SK-N-SH treated with all-trans-retinoic acid at 6 μM for 48 hours (cell line): ENCODE results near the gene CHP1.
A peak's percentile ranks its signal among the peaks of the same experiment; 100 is the strongest.

ENCODE experiments used
- ATAC-seq: fragments of 200-7000 bp; cut with Tn5 transposase; 3 replicates; pipeline ENCODE4 v1.9.1; 2020; ENCODE audit warnings: mild to moderate bottlenecking, moderate library complexity
- ARNTL ChIP-seq: fragments of 450-650 bp; formaldehyde crosslinking; IDR thresholded peaks from 2 replicates; pipeline ENCODE4 v1.5.0; 2020; ENCODE audit warnings: low read depth, mild to moderate bottlenecking, moderate library complexity, borderline replicate concordance
- BACH2 ChIP-seq: fragments of 250-450 bp; sonication (Bioruptor Pico); IDR thresholded peaks from 2 replicates; pipeline ENCODE4 v1.9.0; 2021; ENCODE audit warnings: mild to moderate bottlenecking, borderline replicate concordance
- CSDC2 ChIP-seq: fragments of 250-450 bp; sonication (Bioruptor Pico); IDR thresholded peaks from 2 replicates; pipeline ENCODE4 v1.5.0; 2020; ENCODE audit warnings: mild to moderate bottlenecking, moderate library complexity
- ESRRG ChIP-seq: fragments of 250-450 bp; sonication (Bioruptor Pico); IDR thresholded peaks from 2 replicates; pipeline ENCODE4 v1.6.1; 2021; ENCODE audit warnings: mild to moderate bottlenecking
- GLIS3 ChIP-seq: fragments of 250-450 bp; sonication (Bioruptor Pico); IDR thresholded peaks from 2 replicates; pipeline ENCODE4 v1.5.0; 2020; ENCODE audit warnings: mild to moderate bottlenecking, moderate library complexity
- ISL1 ChIP-seq: fragments of 250-450 bp; sonication (Bioruptor Pico); IDR thresholded peaks from 2 replicates; pipeline ENCODE4 v2.1.2; 2022; ENCODE audit warnings: mild to moderate bottlenecking, moderate library complexity
- PPARA ChIP-seq: fragments of 250-450 bp; sonication (Bioruptor Pico); IDR thresholded peaks from 2 replicates; pipeline ENCODE4 v1.5.0; 2020; ENCODE audit warnings: mild to moderate bottlenecking, borderline replicate concordance
- SNAI2 ChIP-seq: fragments of 250-450 bp; sonication (Bioruptor Pico); IDR thresholded peaks from 2 replicates; pipeline ENCODE4 v1.5.0; 2020; ENCODE audit warnings: mild to moderate bottlenecking, moderate library complexity
- TCF4 ChIP-seq: fragments of 250-450 bp; sonication (Bioruptor Pico); IDR thresholded peaks from 2 replicates; pipeline ENCODE4 v1.8.0; 2021; ENCODE audit warnings: mild to moderate bottlenecking, moderate library complexity, borderline replicate concordance
- TOX ChIP-seq: fragments of 250-450 bp; sonication (Bioruptor Pico); IDR thresholded peaks from 2 replicates; pipeline ENCODE4 v1.8.0; 2021; ENCODE audit warnings: mild to moderate bottlenecking, moderate library complexity, borderline replicate concordance
- ZC3H10 ChIP-seq: fragments of 250-450 bp; sonication (Bioruptor Pico); IDR thresholded peaks from 2 replicates; pipeline ENCODE4 v1.5.1; 2021; ENCODE audit warnings: mild to moderate bottlenecking, moderate library complexity
- ZFP3 ChIP-seq: fragments of 250-450 bp; sonication (Bioruptor Pico); IDR thresholded peaks from 2 replicates; pipeline ENCODE4 v1.5.0; 2020; ENCODE audit warnings: mild to moderate bottlenecking, moderate library complexity
- ZFP30 ChIP-seq: fragments of 450-650 bp; formaldehyde crosslinking; IDR thresholded peaks from 2 replicates; pipeline ENCODE4 v1.5.0; 2022; ENCODE audit warnings: mild to moderate bottlenecking, moderate library complexity
- ZNF565 ChIP-seq: fragments of 450-650 bp; formaldehyde crosslinking; conservative IDR thresholded peaks from 2 replicates; pipeline ENCODE4 v1.5.0; 2020; ENCODE audit warnings: low read depth, mild to moderate bottlenecking, moderate library complexity
- ZNF8 ChIP-seq: fragments of 450-650 bp; formaldehyde crosslinking; IDR thresholded peaks from 2 replicates; pipeline ENCODE4 v1.5.0; 2020; ENCODE audit warnings: mild to moderate bottlenecking, moderate library complexity
- TF ChIP-seq, protein P1 (sequence below): fragments of 250-450 bp; sonication (Bioruptor Pico); IDR thresholded peaks from 2 replicates; pipeline ENCODE4 v1.5.0; 2020; ENCODE audit warnings: mild to moderate bottlenecking, moderate library complexity
- TF ChIP-seq, protein P2 (sequence below): fragments of 250-450 bp; sonication (Bioruptor Pico); IDR thresholded peaks from 2 replicates; pipeline ENCODE4 v1.8.0; 2021; ENCODE audit warnings: low read depth, mild to moderate bottlenecking, moderate library complexity, borderline replicate concordance
- TF ChIP-seq, protein P3 (sequence below): fragments of 250-450 bp; sonication (Bioruptor Pico); IDR thresholded peaks from 2 replicates; pipeline ENCODE4 v1.5.1; 2021; ENCODE audit warnings: mild to moderate bottlenecking, moderate library complexity
- TF ChIP-seq, protein P4 (sequence below): fragments of 250-450 bp; sonication (Bioruptor Pico); IDR thresholded peaks from 2 replicates; pipeline ENCODE4 v1.8.0; 2020; ENCODE audit warnings: mild to moderate bottlenecking, moderate library complexity, borderline replicate concordance
- TF ChIP-seq, protein P5 (sequence below): fragments of 250-450 bp; sonication (Bioruptor Pico); IDR thresholded peaks from 2 replicates; pipeline ENCODE4 v1.5.1; 2020; ENCODE audit warnings: low read depth, mild to moderate bottlenecking, moderate library complexity

CHP1 gene

DNA sequence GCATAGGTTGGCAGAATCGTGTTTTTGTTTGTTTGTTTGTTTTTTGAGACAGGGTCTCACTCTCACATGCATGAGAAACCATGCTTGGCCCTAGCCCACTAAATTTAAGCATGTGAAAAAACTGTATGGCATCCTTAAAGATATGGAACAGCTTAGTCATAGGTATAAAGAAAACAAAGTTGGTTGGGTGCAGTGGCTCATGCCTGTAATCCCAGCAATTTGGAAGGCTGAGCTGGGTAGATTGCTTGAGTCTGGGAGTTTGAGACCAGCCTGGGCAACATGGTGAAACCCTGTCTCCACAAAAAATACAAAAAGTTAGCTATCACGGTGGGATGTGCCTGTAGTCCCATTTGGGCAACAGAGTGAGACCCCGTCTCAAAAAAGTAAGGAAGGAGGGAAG is 25.8 kb upstream of the CHP1 start:
- no peak for TF ChIP-seq SNAI2 (CRISPR knock-in tag)
- no peak for TF ChIP-seq CSDC2 (CRISPR knock-in tag)
- no peak for TF ChIP-seq TOX (CRISPR knock-in tag)
- TF ChIP-seq ARNTL, result no peak
- no peak for TF ChIP-seq ZNF8 (CRISPR knock-in tag)
- TF ChIP-seq, protein P1, sequence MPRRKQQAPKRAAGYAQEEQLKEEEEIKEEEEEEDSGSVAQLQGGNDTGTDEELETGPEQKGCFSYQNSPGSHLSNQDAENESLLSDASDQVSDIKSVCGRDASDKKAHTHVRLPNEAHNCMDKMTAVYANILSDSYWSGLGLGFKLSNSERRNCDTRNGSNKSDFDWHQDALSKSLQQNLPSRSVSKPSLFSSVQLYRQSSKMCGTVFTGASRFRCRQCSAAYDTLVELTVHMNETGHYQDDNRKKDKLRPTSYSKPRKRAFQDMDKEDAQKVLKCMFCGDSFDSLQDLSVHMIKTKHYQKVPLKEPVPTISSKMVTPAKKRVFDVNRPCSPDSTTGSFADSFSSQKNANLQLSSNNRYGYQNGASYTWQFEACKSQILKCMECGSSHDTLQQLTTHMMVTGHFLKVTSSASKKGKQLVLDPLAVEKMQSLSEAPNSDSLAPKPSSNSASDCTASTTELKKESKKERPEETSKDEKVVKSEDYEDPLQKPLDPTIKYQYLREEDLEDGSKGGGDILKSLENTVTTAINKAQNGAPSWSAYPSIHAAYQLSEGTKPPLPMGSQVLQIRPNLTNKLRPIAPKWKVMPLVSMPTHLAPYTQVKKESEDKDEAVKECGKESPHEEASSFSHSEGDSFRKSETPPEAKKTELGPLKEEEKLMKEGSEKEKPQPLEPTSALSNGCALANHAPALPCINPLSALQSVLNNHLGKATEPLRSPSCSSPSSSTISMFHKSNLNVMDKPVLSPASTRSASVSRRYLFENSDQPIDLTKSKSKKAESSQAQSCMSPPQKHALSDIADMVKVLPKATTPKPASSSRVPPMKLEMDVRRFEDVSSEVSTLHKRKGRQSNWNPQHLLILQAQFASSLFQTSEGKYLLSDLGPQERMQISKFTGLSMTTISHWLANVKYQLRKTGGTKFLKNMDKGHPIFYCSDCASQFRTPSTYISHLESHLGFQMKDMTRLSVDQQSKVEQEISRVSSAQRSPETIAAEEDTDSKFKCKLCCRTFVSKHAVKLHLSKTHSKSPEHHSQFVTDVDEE, result no peak
- TF ChIP-seq ISL1, result no peak
- TF ChIP-seq PPARA, result no peak
- TF ChIP-seq ZFP30, result no peak
- TF ChIP-seq ZFP3 (CRISPR knock-in tag), result no peak
- TF ChIP-seq, protein P2, sequence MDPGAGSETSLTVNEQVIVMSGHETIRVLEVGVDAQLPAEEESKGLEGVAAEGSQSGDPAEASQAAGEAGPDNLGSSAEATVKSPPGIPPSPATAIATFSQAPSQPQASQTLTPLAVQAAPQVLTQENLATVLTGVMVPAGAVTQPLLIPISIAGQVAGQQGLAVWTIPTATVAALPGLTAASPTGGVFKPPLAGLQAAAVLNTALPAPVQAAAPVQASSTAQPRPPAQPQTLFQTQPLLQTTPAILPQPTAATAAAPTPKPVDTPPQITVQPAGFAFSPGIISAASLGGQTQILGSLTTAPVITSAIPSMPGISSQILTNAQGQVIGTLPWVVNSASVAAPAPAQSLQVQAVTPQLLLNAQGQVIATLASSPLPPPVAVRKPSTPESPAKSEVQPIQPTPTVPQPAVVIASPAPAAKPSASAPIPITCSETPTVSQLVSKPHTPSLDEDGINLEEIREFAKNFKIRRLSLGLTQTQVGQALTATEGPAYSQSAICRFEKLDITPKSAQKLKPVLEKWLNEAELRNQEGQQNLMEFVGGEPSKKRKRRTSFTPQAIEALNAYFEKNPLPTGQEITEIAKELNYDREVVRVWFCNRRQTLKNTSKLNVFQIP (CRISPR knock-in tag), result no peak
- no peak for TF ChIP-seq BACH2 (CRISPR knock-in tag)
- no peak for TF ChIP-seq ESRRG (CRISPR knock-in tag)
- TF ChIP-seq, protein P3, sequence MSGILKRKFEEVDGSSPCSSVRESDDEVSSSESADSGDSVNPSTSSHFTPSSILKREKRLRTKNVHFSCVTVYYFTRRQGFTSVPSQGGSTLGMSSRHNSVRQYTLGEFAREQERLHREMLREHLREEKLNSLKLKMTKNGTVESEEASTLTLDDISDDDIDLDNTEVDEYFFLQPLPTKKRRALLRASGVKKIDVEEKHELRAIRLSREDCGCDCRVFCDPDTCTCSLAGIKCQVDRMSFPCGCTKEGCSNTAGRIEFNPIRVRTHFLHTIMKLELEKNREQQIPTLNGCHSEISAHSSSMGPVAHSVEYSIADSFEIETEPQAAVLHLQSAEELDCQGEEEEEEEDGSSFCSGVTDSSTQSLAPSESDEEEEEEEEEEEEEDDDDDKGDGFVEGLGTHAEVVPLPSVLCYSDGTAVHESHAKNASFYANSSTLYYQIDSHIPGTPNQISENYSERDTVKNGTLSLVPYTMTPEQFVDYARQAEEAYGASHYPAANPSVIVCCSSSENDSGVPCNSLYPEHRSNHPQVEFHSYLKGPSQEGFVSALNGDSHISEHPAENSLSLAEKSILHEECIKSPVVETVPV (CRISPR knock-in tag), result no peak
- no peak for ATAC-seq

DNA sequence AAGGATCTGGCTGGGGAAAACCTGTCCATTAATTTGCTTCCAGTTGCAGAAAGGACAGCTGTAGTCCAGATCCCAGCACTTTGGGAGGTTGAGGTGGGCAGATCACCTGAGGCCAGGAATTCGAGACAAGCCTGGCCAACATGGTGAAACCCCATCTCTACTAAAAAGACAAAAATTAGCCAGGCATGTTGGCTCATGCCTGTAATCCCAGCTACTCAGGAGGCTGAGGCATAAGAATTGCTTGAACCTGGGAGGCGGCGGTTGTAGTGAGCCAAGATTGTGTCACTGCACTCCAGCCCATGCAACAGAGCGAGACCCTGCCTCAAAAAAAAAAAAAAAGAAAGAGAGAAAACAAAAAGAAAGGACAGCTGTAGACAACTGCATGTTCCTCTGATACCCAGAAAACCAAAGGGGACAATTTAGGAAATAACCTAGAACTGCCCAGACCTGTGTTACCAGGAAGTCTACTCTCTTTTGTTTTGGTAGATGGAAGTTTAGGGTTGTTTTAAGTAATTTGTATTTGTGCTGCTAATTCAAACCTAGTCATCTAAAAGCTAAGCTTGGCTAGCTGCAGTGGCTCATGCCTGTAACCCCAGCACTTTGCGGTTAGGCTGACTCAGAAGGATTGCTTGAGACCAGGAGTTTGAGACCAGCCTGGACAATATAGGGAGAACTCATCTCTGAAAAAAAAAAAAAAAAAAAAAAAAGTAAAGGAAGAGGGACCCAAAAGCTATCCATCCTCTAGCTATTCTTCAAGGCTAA is 23.2 kb upstream of the CHP1 start:
- ATAC-seq, result peak; percentile 31; the same call in 1 of the 3 replicates

DNA sequence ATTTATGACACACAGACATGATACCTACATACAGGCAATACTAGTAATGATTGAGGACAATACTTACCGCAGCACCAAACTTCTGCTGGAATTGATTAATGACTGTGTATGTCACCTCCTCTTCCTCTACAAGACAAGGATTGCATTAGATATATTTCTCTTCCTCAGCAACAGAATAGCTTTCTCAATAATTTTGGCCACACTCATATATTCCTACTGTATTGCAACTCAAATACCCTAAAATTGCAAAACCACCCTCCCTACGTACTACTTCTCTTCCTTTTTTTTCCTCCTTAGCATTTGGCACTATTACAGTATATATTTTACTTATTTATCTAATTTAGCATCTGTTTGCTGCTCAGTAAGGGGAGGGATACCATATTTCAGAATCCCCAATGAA is 15.4 kb upstream of the CHP1 start:
- no peak for ATAC-seq
- TF ChIP-seq ZFP3 (CRISPR knock-in tag), result no peak
- no peak for TF ChIP-seq PPARA
- TF ChIP-seq TOX (CRISPR knock-in tag), result no peak
- TF ChIP-seq ZFP30, result no peak
- no peak for TF ChIP-seq GLIS3 (CRISPR knock-in tag)

More for the DNA sequence above, 23.2 kb upstream of the CHP1 start:
- TF ChIP-seq ARNTL (no peak), ZC3H10 (no peak), ESRRG (CRISPR knock-in tag) (no peak), ZNF565 (CRISPR knock-in tag) (no peak)
- TF ChIP-seq, protein P4, sequence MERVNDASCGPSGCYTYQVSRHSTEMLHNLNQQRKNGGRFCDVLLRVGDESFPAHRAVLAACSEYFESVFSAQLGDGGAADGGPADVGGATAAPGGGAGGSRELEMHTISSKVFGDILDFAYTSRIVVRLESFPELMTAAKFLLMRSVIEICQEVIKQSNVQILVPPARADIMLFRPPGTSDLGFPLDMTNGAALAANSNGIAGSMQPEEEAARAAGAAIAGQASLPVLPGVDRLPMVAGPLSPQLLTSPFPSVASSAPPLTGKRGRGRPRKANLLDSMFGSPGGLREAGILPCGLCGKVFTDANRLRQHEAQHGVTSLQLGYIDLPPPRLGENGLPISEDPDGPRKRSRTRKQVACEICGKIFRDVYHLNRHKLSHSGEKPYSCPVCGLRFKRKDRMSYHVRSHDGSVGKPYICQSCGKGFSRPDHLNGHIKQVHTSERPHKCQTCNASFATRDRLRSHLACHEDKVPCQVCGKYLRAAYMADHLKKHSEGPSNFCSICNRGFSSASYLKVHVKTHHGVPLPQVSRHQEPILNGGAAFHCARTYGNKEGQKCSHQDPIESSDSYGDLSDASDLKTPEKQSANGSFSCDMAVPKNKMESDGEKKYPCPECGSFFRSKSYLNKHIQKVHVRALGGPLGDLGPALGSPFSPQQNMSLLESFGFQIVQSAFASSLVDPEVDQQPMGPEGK (CRISPR knock-in tag), result no peak

DNA sequence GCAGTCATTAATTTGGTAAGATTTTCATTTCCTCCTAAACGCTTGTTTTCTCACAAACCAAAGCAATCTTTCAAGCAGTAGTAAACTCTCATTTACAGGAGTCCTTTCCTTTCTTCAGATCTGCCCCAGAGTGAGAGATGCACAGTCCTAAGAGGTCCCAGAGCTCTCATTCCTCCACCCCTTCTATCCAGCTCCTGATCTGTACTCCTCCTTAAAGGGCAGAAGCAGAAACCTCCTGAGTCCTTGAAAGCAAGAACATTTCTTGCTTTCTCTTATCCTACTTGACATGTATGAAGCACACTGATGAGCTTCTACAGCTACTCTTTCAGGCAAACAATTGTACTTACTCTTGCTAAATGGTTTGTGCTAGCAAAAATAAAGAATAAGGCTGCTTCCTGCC is 12.2 kb upstream of the CHP1 start:
- no peak for TF ChIP-seq TCF4 (CRISPR knock-in tag)
- TF ChIP-seq, protein P3 (CRISPR knock-in tag), result no peak
- no peak for TF ChIP-seq CSDC2 (CRISPR knock-in tag)
- TF ChIP-seq TOX (CRISPR knock-in tag), result no peak
- no peak for TF ChIP-seq ZFP3 (CRISPR knock-in tag)
- no peak for TF ChIP-seq ZFP30
- TF ChIP-seq, protein P1, result no peak
- TF ChIP-seq, protein P5, sequence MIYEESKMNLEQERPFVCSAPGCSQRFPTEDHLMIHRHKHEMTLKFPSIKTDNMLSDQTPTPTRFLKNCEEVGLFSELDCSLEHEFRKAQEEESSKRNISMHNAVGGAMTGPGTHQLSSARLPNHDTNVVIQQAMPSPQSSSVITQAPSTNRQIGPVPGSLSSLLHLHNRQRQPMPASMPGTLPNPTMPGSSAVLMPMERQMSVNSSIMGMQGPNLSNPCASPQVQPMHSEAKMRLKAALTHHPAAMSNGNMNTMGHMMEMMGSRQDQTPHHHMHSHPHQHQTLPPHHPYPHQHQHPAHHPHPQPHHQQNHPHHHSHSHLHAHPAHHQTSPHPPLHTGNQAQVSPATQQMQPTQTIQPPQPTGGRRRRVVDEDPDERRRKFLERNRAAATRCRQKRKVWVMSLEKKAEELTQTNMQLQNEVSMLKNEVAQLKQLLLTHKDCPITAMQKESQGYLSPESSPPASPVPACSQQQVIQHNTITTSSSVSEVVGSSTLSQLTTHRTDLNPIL (CRISPR knock-in tag), result no peak
- TF ChIP-seq BACH2 (CRISPR knock-in tag), result no peak
- TF ChIP-seq PPARA, result no peak
- TF ChIP-seq ISL1, result no peak
- no peak for TF ChIP-seq ZNF8 (CRISPR knock-in tag)
- TF ChIP-seq ESRRG (CRISPR knock-in tag), result no peak
- TF ChIP-seq ZNF565 (CRISPR knock-in tag), result no peak
- no peak for ATAC-seq
